Bronchial epithelial cell (primary cell): ENCODE data around the gene FADS2. TPM values are rescaled to one million over a fixed set of nuclear protein-coding genes. Genes with fewer than 3 reads are reported as not detected.
A peak's percentile ranks its signal among the peaks of the same experiment; 100 is the strongest.

Experiments used
- DNase-seq: peaks from one replicate; pipeline ENCODE4 v3.0.0-alpha.2; 2010; ENCODE audit warnings: low read depth
- FAIRE-seq: peaks from 2 replicates; lab custom pipeline; 2011; peaks lifted over from hg19 to GRCh38; lab: Jason Lieb, UNC
- H3K27me3 ChIP-seq: 2 replicates; pipeline ENCODE4 v1.5.1; 2011; ENCODE audit warnings: low read length; ENCODE audit not compliant: control insufficient read depth, insufficient read depth
- H3K36me3 ChIP-seq: 2 replicates; pipeline ENCODE4 v1.5.1; 2011; ENCODE audit warnings: low read length; ENCODE audit not compliant: control insufficient read depth, insufficient read depth
- H3K4me3 ChIP-seq: 2 replicates; pipeline ENCODE4 v1.5.1; 2011; ENCODE audit warnings: mild to moderate bottlenecking, low read depth, low read length, control low read depth
- CTCF ChIP-seq: IDR thresholded peaks from 2 replicates; pipeline ENCODE4 v1.5.1; 2011; ENCODE audit warnings: mild to moderate bottlenecking, moderate library complexity, low read length, control low read depth, inconsistent platforms; ENCODE audit not compliant: insufficient read depth, severe bottlenecking
- total RNA-seq: library from RNA; depleted of rRNA; stranded (reverse); fragments of >200 nt; gene quantifications from 2 replicates; pipeline ENCODE4 v1.2.1, GENCODE V29; 2014

Gene FADS2
- total RNA-seq, 1 donor from 2014 or later: 34.2 TPM

- no peak for DNase-seq
- Histone ChIP-seq H3K27me3 (no peaks in the 10 kb centered on the region), H3K4me3 (no peak overlapping the region), H3K36me3 (peaks cover 21% of the 10 kb centered on the region)
- FAIRE-seq: no peak
- no peak for TF ChIP-seq CTCF
Observed at GRCh38 chr11:61854206-61854895, 26.3 kb downstream of the FADS2 start.

DNA sequence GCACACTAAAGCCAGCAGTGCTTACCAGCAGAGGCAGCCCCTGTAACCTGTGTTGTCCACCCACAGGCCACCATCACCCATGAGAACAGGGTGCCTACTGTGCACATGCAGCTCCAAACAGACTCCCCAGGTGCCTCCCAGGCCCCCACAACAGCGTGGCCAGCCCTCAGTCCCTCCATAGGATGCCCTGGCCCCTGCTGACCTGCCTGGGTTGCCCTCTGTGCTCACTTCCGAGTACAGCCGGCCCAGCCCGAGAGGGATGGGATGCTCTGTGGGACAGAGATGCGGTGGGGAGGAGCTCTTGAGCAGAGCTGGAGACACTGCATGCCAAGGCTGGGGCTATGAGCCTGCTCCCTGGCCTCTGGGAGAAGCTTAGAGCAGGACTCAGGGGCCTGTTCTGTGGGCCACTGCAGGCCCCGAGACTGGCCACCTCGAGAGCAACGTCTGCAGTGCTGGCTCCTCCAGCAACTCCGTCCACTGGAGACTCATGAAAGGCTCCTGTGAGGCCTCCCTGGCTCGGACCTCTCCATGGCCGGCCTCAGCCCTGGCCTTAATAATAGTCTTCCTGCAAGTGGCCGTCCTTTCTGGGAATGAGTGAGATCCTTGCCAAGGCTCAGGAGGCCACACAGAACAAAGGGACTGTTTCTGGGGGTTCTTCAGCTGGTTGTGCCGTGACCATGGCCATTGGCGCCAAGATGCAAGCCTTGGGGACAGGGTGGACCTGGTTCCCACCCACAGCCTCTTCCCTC, 27.0 kb downstream of the FADS2 start:
- FAIRE-seq (no peak), DNase-seq (no peak)
- no peaks in the 10 kb centered on the region for H3K27me3 ChIP-seq
- TF ChIP-seq CTCF: no peak
- peaks cover 21% of the 10 kb centered on the region for H3K36me3 ChIP-seq
- no peak overlapping the region for H3K4me3 ChIP-seq

GRCh38 chr11:61855939-61856680, 28.0 kb downstream of the FADS2 start:
- peaks cover 24% of the 10 kb centered on the region for H3K36me3 ChIP-seq
- no peaks in the 10 kb centered on the region for H3K27me3 ChIP-seq
- FAIRE-seq: no peak
- H3K4me3 ChIP-seq: no peak overlapping the region
- TF ChIP-seq CTCF: no peak
- no peak for DNase-seq

DNA sequence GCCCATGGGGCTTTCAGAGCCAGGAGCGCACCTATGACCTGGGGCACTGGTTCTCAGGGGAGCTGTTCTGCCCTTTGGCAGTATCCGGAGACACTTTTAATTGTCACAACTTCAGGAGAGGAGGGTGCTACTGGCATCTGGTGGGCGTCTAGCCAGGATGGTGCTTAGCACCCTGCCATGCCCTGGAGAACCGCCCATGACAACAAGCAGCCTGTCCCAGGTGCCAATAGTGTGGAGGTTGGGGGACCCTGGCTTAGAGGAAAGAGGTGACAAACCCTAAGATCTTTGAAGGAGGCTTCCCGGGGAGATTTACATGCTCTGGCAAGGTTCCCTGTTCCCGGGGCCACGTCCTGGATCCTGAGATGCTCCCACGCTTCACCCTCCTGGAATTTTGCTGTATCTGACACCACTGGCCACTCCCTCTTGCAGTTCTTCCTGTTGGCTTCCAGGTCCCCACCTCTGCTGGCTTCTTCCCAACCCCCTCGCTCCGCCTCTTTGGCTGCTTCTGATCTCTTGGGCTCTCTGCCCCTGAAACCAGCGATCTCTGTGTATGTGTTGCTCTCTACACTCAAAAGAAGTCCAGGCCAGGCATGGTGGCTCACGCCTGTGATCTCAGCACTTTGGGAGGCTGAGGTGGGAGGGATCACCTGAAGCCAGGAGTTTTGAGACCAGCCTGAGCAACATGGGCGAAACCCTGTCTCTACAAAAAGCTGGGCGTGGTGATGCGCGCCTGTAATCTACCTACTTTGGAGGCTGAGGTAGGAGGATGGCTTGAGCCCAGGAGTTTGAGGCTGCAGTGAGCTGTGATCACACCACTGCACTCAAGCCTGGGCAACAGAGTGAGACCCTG, 32.2 kb downstream of the FADS2 start:
- Histone ChIP-seq H3K36me3 (peaks cover 27% of the 10 kb centered on the region), H3K27me3 (no peaks in the 10 kb centered on the region), H3K4me3 (no peak overlapping the region)
- FAIRE-seq: no peak
- peak; percentile 55 for DNase-seq
- no peak for TF ChIP-seq CTCF

GRCh38 chr11:61861634-61862033, 33.5 kb downstream of the FADS2 start:
- H3K36me3 ChIP-seq: peaks cover 28% of the 10 kb centered on the region
- H3K27me3 ChIP-seq: no peaks in the 10 kb centered on the region
- FAIRE-seq: no peak
- no peak for TF ChIP-seq CTCF
- no peak overlapping the region for H3K4me3 ChIP-seq
- DNase-seq: no peak
